ENCODE results near the gene HMBS. TPM values are rescaled to one million over a fixed set of nuclear protein-coding genes. Genes with fewer than 3 reads are reported as not detected.

The HMBS gene
- total and polyA plus RNA-seq, 4 donors = 10.5 to 224 (median 26.7) TPM

DNA sequence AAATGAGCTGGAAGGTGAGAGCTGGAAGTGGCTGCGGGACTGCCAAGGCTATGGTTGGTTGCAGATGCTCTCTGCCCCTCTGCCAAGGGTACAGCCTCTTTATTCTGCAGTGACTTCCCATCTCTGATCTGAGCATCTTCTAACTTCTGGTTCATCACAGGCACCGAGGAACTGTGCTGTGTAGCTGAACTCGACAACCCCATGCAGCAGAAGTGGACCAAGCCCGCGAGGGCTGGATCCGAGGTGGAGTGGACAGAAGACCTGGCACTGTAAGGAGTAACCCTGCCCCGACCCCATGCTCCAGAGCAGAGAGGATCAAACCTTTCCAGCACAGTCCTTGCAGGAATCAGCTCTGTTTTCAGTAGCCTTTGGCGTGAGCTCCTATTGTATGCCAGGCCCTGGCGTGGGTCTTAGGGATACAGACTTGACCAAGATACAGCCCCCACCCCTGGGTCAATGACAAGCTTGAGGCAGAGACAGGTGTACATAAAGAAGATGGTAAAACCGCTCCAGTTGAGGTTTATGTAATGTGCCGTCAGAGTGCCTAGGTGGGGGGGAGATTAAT lies 26.8 kb downstream of the HMBS start:
- Histone ChIP-seq H3K4me1 (ENCODE audit: control insufficient read depth in 4 of 4, insufficient read depth in 4 of 4, low read length in 3 of 4) (peaks cover 8 to 26% (median 21%) of the 10 kb centered on the region in 4 donors), H3K9ac (ENCODE audit: low read depth in 1 of 2, low read length in 2 of 2) (no peak overlapping the region), H3K9me3 (ENCODE audit: control insufficient read depth in 4 of 4, low read length in 3 of 4) (no peaks in the 10 kb centered on the region), H3K27me3 (ENCODE audit: control insufficient read depth in 4 of 4, insufficient read depth in 4 of 4, low read length in 3 of 4) (no peaks in the 10 kb centered on the region), H3K36me3 (ENCODE audit: control insufficient read depth in 4 of 4, insufficient read depth in 3 of 4, low read depth in 1 of 4, low read length in 3 of 4) (peaks cover 7 to 48% (median 24%) of the 10 kb centered on the region in 4 donors), H3K4me3 (ENCODE audit: low read depth in 1 of 3, low read length in 3 of 3) (no peak overlapping the region), H3K27ac (ENCODE audit: low read depth in 1 of 2, low read length in 2 of 2) (no peak overlapping the region)
- no peak for DNase-seq (ENCODE audit: low spot score)
- 97% methylated on average over 11 of the region's 11 CpGs for WGBS
- TF ChIP-seq HNF4G (IDR thresholded peaks at IDR 0.05) = no peak
- TF ChIP-seq NR2F2 (IDR thresholded peaks at IDR 0.05) = no peak

DNA sequence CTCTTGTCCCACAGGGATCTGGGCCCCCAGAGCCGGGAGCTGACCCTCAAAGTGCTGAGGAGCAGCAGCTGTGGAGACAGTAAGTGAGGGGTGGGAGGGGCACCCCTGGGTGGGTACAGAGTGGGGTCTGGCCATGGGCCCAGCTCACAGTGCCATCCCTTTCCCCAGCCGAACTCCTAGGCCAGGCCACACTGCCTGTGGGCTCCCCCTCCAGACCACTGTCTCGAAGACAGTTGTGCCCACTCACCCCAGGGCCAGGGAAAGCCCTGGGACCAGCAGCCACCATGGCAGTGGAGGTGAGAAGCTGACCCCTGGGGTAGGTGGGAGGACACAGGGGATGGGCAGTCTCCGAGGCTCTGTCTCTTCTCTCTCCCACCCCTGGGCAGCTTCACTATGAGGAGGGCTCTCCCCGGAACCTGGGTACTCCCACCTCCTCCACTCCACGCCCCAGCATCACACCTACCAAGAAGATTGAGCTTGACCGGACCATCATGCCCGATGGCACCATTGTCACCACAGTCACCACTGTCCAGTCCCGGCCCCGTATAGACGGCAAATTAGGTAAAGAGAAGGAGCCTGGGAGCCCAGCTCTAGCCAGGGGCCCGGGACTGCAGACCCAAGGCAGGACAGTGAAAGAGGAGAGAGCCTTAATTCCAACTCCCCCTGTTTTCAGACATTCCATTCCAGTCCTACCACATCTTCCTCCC lies 27.8 kb downstream of the HMBS start:
- no peak for DNase-seq (ENCODE audit: low spot score)

DNA sequence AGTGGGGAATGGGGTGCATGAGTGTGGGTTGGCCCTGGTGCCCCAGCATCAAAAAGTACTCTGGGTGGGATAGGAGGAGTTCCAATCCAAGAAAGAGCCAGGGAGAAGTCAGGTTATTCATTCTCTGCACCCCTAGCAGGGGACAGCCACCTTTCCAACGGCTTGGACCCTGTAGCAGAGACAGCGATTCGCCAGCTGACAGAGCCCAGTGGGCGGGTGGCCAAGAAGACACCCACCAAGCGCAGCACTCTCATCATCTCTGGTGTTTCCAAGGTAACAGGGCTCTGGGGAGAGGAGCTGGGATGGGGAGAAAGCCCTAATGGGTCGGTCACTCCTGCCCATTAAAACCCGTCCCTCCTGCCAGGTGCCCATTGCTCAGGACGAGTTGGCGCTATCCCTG lies 29.0 kb downstream of the HMBS start:
- peaks cover 4 to 10% (median 8%) of the 10 kb centered on the region in 4 donors for H3K4me1 ChIP-seq (ENCODE audit: control insufficient read depth in 4 of 4, insufficient read depth in 4 of 4, low read length in 3 of 4)
- 98% methylated on average over 9 of the region's 9 CpGs for WGBS
- H3K9me3 ChIP-seq (ENCODE audit: control insufficient read depth in 4 of 4, low read length in 3 of 4) = no peaks in the 10 kb centered on the region
- no peak overlapping the region for H3K9ac ChIP-seq (ENCODE audit: low read depth in 1 of 2, low read length in 2 of 2)
- H3K27ac ChIP-seq (ENCODE audit: low read depth in 1 of 2, low read length in 2 of 2) = no peak overlapping the region
- H3K4me3 ChIP-seq (ENCODE audit: low read depth in 1 of 3, low read length in 3 of 3) = no peak overlapping the region
- peaks cover 7 to 48% (median 24%) of the 10 kb centered on the region in 4 donors for H3K36me3 ChIP-seq (ENCODE audit: control insufficient read depth in 4 of 4, insufficient read depth in 3 of 4, low read depth in 1 of 4, low read length in 3 of 4)
- H3K27me3 ChIP-seq (ENCODE audit: control insufficient read depth in 4 of 4, insufficient read depth in 4 of 4, low read length in 3 of 4) = no peaks in the 10 kb centered on the region
- TF ChIP-seq FOXA1 (IDR thresholded peaks at IDR 0.05) (no peak), TAF1 (conservative IDR thresholded peaks at IDR 0.05) (no peak), SP1 (IDR thresholded peaks at IDR 0.05) (no peak), FOXA2 (IDR thresholded peaks at IDR 0.05) (no peak), NR2F2 (IDR thresholded peaks at IDR 0.05) (no peak), JUND (IDR thresholded peaks at IDR 0.05) (no peak), HNF4A (conservative IDR thresholded peaks at IDR 0.05) (no peak), EGR1 (IDR thresholded peaks at IDR 0.05; ENCODE audit: low read depth in 2 of 2) (no peak), YY1 (IDR thresholded peaks at IDR 0.05) (no peak), HNF4G (IDR thresholded peaks at IDR 0.05) (no peak), RXRA (IDR thresholded peaks at IDR 0.05) (no peak), GABPA (IDR thresholded peaks at IDR 0.05 in 1 of 2, conservative IDR thresholded peaks at IDR 0.05 in 1 of 2) (no peak)
- TF ChIP-seq, protein P1, sequence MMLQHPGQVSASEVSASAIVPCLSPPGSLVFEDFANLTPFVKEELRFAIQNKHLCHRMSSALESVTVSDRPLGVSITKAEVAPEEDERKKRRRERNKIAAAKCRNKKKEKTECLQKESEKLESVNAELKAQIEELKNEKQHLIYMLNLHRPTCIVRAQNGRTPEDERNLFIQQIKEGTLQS (IDR thresholded peaks at IDR 0.05) = no peak
- TF ChIP-seq, protein P2, sequence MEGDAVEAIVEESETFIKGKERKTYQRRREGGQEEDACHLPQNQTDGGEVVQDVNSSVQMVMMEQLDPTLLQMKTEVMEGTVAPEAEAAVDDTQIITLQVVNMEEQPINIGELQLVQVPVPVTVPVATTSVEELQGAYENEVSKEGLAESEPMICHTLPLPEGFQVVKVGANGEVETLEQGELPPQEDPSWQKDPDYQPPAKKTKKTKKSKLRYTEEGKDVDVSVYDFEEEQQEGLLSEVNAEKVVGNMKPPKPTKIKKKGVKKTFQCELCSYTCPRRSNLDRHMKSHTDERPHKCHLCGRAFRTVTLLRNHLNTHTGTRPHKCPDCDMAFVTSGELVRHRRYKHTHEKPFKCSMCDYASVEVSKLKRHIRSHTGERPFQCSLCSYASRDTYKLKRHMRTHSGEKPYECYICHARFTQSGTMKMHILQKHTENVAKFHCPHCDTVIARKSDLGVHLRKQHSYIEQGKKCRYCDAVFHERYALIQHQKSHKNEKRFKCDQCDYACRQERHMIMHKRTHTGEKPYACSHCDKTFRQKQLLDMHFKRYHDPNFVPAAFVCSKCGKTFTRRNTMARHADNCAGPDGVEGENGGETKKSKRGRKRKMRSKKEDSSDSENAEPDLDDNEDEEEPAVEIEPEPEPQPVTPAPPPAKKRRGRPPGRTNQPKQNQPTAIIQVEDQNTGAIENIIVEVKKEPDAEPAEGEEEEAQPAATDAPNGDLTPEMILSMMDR (IDR thresholded peaks at IDR 0.05; ENCODE audit: low read depth, low read length, missing input control) = no peak
- TF ChIP-seq, protein P3, sequence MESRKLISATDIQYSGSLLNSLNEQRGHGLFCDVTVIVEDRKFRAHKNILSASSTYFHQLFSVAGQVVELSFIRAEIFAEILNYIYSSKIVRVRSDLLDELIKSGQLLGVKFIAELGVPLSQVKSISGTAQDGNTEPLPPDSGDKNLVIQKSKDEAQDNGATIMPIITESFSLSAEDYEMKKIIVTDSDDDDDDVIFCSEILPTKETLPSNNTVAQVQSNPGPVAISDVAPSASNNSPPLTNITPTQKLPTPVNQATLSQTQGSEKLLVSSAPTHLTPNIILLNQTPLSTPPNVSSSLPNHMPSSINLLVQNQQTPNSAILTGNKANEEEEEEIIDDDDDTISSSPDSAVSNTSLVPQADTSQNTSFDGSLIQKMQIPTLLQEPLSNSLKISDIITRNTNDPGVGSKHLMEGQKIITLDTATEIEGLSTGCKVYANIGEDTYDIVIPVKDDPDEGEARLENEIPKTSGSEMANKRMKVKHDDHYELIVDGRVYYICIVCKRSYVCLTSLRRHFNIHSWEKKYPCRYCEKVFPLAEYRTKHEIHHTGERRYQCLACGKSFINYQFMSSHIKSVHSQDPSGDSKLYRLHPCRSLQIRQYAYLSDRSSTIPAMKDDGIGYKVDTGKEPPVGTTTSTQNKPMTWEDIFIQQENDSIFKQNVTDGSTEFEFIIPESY (IDR thresholded peaks at IDR 0.05) = no peak
- DNase-seq (ENCODE audit: low spot score) = no peak

More for the DNA sequence above, 27.8 kb downstream of the HMBS start:
- Histone ChIP-seq H3K4me1 (ENCODE audit: control insufficient read depth in 4 of 4, insufficient read depth in 4 of 4, low read length in 3 of 4) (peaks cover 8 to 19% (median 17%) of the 10 kb centered on the region in 4 donors), H3K36me3 (ENCODE audit: control insufficient read depth in 4 of 4, insufficient read depth in 3 of 4, low read depth in 1 of 4, low read length in 3 of 4) (peaks cover 7 to 48% (median 24%) of the 10 kb centered on the region in 4 donors), H3K27ac (ENCODE audit: low read depth in 1 of 2, low read length in 2 of 2) (no peak overlapping the region), H3K9ac (ENCODE audit: low read depth in 1 of 2, low read length in 2 of 2) (no peak overlapping the region), H3K4me3 (ENCODE audit: low read depth in 1 of 3, low read length in 3 of 3) (no peak overlapping the region), H3K27me3 (ENCODE audit: control insufficient read depth in 4 of 4, insufficient read depth in 4 of 4, low read length in 3 of 4) (no peaks in the 10 kb centered on the region), H3K9me3 (ENCODE audit: control insufficient read depth in 4 of 4, low read length in 3 of 4) (no peaks in the 10 kb centered on the region)
- no peak for TF ChIP-seq NR2F2 (IDR thresholded peaks at IDR 0.05)
- no peak for TF ChIP-seq TAF1 (conservative IDR thresholded peaks at IDR 0.05)
- TF ChIP-seq EGR1 (IDR thresholded peaks at IDR 0.05; ENCODE audit: low read depth in 2 of 2) = no peak
- TF ChIP-seq YY1 (IDR thresholded peaks at IDR 0.05) = no peak
- no peak for TF ChIP-seq FOXA1 (IDR thresholded peaks at IDR 0.05)
- TF ChIP-seq, protein P4, sequence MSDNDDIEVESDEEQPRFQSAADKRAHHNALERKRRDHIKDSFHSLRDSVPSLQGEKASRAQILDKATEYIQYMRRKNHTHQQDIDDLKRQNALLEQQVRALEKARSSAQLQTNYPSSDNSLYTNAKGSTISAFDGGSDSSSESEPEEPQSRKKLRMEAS (IDR thresholded peaks at IDR 0.05) = no peak
- TF ChIP-seq HNF4G (IDR thresholded peaks at IDR 0.05) = no peak
- TF ChIP-seq JUND (IDR thresholded peaks at IDR 0.05) = no peak
- no peak for TF ChIP-seq RAD21 (IDR thresholded peaks at IDR 0.05)
- no peak for TF ChIP-seq RXRA (IDR thresholded peaks at IDR 0.05)
- TF ChIP-seq HNF4A (conservative IDR thresholded peaks at IDR 0.05) = no peak
- 91% methylated on average over 12 of the region's 12 CpGs for WGBS

Data from liver (tissue), 9 donors.